GM12874 (cell line): Measurements from ENCODE around the gene GHRL.

Experiments
- CTCF ChIP-seq: IDR thresholded peaks from 2 replicates; pipeline ENCODE4 v1.5.1; 2011; ENCODE audit warnings: low read depth, mild to moderate bottlenecking, control low read depth, low read length, moderate library complexity; ENCODE audit not compliant: insufficient read depth

Gene GHRL

GRCh38 chr3:10259798-10260197 is 32.9 kb downstream of the GHRL start:
- no peak for TF ChIP-seq CTCF

- no peak for TF ChIP-seq CTCF
Observed at GRCh38 chr3:10259036-10259435, 33.7 kb downstream of the GHRL start.

- no peak for TF ChIP-seq CTCF
Observed at GRCh38 chr3:10255835-10256234, 36.9 kb downstream of the GHRL start.

- TF ChIP-seq CTCF = no peak
Observed at GRCh38 chr3:10253731-10254130, 39.0 kb downstream of the GHRL start.

GRCh38 chr3:10251006-10251405 is 41.7 kb downstream of the GHRL start:
- TF ChIP-seq CTCF = no peak

- no peak for TF ChIP-seq CTCF
Observed at GRCh38 chr3:10249833-10250232, 42.9 kb downstream of the GHRL start.

GRCh38 chr3:10248984-10249748 is 43.6 kb downstream of the GHRL start:
- no peak for TF ChIP-seq CTCF
